Glomerular visceral epithelial cell (primary cell): Measurements from ENCODE around the gene MMP24OS.
"Not testable (repeated sequence)": the region's sequence is repeated elsewhere in the genome, so short reads cannot be mapped to it uniquely, and the experiment has no call there.

Source experiments
- DNase-seq: peaks from one replicate; pipeline ENCODE4 v3.0.0-alpha.2; 2016; ENCODE audit errors: extremely low spot score

The MMP24OS gene

DNA sequence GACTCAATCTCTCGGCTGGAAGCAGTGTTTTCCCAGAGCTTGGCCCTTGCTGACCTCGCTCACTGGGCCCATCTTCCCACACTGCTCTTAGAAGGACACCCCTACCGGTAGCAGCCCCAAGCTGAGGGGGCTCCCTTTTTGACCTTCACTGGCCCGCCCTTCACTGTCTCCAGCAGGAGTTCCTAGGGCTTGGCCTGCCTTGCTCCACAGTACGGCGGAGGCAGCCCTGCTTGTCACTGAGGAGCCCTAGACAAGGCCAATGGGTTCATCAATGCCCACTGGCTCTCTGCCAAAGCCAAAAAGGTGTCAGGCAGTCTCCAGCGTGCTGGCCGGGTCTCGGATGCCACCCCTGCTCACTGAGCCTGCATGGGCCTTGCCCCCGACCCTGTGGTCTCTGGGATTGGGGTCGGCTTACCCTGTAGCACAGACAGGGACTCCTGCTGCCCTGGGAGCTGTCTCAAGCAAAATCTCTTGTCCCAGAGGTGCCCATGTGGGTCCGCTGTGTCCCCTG lies 2.1 kb downstream of the MMP24OS start:
- no peak for DNase-seq

DNA sequence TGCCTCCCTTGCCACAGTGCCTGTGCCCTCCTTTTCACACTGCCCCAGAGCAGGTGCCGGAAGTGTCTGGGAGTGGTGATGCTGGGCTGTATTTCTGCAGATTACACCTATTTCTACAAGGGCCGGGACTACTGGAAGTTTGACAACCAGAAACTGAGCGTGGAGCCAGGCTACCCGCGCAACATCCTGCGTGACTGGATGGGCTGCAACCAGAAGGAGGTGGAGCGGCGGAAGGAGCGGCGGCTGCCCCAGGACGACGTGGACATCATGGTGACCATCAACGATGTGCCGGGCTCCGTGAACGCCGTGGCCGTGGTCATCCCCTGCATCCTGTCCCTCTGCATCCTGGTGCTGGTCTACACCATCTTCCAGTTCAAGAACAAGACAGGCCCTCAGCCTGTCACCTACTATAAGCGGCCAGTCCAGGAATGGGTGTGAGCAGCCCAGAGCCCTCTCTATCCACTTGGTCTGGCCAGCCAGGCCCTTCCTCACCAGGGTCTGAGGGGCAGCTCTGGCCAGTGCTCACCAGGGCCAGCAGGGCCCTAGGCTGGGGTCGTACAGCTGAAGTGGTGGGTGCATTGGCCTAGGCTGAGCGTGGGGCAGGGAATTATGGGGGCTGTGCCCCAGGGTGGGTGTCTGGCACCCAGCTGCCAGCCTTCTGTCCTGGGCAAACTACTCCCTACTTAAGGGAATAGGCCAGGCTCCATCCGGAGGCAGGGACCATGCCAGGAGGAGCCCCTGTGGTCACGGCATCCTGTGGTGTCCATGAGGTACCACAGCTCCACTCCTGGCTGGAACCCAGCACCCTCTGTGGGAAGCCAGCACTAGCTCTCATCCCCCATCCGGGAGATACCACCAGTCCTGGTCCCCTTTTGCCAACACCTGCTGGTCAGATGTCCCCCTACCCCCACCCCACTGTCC lies 3.5 kb downstream of the MMP24OS start:
- peak; percentile 30 for DNase-seq

DNA sequence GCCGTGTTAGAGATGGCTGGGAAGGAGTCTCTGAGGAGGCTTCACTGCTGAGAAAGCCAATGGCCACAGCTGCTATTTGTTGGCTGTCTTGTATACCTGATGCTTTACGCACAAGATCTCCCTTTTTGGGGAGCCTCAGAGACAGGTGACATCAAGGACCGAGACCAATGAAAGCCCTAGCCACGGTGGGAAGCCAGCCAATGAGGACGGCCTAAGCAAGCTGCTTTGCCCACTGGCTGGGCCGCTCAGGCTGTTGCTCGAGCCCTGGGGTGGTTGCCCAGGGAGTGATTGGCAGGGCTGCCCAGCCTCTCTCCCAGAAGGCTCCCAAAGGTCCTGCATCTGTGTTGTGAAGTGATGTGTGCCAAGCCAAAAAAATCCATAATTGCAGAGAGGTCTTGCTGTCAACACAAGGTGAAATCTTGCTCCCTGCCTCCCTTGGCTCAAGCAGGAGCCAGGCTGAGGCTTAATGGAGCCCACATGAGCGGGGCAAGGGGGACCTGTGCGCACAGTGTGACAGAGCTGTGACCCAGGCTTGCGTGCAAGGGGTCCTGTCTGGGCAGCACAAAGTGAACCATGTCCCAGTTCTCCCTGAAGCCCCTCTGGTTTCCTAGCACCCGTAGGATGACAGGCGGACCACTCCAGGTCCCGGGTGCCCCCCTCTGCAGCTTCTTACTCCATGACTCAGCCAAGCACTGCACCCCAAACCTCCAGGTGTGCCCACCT lies 4.3 kb downstream of the MMP24OS start:
- no peak for DNase-seq

DNA sequence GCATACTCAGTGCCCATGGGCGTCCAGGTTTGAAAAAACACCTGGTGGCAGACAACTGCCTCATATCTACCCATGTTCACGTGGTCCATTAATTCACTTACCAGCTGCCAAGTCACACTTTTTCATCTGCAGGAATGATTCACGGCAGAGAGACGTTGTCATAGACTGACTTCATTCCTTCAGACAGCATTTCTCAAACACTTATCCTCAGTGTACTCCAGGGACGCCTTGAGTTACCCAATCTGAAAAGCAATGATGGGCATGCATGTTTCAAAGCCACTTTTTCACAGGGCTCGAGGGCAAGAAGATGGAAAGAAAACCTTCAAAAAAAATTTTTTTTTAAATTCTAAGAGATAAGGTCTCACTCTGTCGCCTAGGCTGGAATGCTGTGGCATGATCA lies 6.0 kb downstream of the MMP24OS start:
- peak; percentile 65 for DNase-seq

DNA sequence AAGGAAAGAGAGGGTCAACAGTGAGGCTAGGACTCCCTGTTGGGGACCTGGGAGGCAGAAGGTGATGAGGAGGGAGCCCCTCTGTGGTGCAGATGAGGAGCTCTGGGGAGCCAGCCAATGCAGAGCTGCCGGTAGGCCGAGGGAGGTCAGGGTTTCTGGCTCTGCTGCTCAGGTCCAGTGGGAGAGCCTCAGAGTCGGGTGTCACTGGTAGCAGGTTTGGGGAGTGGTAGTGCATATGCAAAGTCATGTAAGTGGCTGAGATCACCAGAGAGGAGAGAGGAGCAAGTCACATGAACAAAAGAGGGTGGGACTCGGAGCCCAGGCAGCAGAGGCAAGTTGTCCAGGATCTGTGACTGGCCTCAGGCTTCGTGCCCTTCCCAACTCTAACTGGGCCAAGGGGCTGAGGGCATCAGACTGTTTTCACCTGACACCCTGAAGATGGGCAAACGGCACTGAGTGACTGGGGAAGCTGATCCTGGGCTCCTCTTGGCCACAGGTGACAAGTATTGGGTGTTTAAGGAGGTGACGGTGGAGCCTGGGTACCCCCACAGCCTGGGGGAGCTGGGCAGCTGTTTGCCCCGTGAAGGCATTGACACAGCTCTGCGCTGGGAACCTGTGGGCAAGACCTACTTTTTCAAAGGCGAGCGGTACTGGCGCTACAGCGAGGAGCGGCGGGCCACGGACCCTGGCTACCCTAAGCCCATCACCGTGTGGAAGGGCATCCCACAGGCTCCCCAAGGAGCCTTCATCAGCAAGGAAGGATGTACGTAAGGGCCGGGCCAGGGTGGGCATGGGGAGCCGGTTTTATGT lies 6.6 kb downstream of the MMP24OS start:
- peak; percentile 32 for DNase-seq

DNA sequence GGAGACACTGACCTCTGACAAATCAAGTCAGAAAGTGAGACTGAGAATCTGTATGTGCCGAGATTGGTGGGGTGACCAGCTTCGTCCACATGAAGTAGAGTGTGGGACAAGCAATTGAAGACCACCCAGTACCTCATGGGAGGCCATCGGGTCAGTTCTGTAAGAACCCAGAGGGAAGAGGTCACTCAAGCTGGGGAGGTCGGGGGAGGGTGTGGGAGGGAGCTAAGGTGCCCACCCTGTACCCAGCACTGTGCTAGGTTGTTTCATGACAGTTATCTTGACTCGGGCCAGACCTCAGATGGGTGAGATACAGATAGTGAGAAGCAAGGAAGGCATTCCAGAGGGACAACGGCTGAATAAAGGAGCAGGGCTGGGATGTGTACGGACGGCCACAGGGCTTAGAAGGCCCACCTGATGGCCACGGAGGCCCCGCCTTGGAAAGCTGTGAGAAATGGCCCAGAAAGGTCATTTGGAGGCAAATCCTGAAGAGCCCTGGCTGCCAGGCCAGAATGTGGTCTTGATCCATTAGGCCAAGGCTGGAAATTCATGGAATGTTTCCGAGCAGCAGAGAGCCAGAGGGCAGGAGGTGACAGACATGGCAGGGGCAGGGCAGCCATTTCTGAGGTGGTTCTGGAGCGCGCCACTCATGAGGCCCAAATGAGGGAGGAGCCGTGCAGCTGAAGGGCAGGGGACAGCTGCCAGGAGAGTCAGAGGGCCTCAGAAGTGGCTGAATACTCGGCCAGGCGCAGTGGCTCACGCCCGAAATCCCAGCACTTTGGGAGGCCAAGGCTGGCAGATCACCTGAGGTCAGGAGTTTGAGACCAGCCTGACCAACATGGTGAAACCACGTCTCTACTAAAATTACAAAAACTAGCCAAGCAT lies 7.7 kb downstream of the MMP24OS start:
- no peak for DNase-seq

DNA sequence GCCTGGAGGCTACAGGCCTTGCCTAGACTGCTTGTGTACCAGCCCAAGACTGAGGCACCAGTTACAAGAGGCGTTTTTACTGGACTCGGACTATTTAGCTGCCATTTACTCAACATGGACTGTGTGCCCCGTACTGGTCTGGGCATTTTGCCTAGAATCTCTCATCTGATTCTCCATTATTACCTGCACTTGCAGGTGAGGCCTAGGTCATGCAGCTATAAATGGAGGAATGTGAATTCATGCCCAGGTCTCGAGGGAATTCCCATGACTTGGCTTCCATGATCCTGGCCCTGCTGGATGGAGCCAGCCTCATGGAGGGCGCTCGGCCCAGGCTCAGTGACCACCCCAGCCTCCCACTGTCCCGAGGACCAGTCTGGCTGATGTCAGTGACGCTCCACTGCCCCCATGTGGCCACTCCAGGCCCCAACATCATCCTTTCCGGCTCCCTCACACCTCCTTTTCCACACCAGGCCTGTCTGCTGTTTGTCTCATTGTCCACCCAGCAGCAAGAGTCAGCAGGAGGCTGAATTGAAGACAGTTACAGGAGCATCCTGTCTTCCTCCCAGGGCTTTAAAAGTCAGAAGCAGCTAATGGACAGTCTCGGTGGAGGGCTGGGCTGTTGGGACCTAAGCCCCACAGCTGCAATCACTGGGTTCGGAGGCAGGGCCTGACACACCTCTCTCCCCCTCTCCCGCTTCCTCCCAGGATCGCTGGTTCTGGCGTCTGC lies 8.7 kb downstream of the MMP24OS start:
- DNase-seq: peak; percentile 81

DNA sequence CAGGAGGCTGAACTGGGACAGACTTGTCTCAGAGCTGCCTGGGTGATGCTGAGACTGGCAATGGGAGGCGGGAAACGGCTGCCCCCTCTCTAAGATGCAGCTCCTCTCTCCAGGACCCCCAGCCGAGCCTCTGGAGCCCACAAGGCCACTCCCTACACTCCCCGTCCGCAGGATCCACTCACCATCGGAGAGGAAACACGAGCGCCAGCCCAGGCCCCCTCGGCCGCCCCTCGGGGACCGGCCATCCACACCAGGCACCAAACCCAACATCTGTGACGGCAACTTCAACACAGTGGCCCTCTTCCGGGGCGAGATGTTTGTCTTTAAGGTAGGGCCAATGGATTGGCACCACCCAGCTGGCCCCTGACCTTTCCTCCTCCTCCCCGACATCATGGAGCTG lies 10.8 kb downstream of the MMP24OS start:
- DNase-seq: no peak

DNA sequence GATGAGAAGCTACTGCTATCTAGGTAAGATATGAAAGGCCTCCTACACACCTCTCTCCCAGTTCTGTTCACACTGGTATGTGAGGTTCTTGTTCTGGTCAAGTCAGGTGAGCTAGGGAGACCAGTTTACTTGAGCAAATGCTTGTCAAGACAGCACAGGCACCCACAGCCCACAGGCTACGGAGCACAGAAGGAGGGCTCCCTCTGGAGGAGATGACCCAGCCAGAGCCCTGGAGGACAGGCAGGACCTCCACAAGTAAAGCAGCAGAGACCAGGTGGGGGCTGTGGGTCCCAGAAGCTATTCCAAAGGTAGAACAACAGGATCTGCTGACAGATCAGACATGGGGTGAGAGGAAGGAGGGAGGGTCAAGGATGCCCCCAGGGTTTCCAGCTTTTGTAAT lies 13.2 kb downstream of the MMP24OS start:
- DNase-seq: peak; percentile 77

DNA sequence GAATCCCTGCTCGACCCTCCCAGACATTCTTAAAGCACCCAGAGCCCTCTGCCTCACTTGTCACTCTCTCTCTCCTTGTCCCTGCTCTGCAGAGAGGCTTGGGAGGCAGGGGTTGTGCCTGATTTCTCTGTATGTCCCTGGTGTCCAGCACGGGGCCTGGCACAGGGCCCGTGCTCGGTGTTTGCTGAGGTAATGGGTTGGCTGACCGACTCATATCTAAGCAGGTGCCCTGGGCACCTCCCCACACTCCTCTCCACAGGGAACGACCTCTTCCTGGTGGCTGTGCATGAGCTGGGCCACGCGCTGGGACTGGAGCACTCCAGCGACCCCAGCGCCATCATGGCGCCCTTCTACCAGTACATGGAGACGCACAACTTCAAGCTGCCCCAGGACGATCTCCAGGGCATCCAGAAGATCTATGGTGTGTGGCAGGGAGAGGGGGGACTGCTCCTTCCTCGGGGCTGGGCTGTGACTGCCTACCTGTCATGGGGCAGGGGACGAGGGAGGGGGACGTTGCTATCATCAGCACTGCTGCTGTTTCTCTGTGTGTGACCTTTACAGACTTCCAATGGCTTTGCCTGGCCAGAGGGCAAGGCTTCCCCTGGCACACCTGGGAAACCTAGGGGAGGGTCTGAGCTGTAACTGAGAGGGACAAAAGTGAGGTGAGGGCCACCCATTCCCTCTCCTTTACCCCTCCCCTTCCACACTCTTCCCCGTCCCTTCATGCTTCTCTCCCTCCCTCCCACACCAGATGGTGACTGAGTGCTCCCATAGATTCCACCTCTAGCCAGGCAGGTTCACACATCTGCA lies 14.2 kb downstream of the MMP24OS start:
- DNase-seq: peak; percentile 93

DNA sequence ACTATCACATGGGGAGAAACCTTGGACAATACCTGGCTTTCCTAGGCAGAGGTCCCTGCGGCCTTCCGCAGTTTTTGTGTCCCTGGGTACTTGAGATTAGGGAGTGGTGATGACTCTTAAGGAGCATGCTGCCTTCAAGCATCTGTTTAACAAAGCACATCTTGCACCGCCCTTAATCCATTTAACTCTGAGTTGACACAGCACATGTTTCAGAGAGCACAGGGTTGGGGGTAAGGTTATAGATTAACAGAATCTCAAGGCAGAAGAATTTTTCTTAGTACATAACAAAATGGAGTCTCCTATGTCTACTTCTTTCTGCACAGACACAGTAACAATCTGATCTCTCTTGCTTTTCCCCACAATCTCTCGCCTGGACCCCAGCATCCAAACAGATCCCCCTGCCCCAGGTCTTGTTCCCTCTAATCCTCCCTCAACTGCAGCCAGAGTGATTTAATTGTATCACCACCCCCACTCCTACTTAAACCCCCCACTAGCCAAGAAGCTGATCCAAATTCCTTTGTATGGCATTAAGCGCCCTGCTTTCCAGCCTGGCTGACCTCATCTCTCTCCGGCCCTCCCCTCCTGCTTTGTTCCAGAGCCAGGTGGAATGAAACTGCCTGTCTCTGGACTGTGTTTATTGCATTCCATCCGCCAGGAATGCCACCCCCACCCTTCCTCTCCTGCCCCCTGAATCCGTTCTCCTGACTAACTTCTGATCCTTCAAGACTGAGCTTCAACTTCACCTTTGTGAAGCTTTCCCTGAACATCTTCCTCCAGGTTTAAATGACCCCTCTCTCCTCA lies 15.0 kb downstream of the MMP24OS start:
- peak; percentile 99 for DNase-seq

DNA sequence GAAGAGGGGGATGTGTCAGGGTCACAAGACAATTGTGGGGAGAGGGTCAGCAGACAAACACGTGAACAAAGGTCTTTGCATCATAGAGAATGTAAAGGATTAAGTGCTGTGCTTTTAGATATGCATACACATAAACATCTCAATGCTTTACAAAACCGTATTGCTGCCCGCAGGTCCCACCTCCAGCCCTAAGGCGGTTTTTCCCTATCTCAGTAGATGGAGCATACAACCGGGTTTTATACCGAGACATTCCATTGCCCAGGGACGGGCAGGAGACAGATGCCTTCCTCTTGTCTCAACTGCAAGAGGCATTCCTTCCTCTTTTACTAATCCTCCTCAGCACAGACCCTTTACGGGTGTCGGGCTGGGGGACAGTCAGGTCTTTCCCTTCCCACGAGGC lies 15.6 kb downstream of the MMP24OS start:
- not testable (repeated sequence) for DNase-seq

DNA sequence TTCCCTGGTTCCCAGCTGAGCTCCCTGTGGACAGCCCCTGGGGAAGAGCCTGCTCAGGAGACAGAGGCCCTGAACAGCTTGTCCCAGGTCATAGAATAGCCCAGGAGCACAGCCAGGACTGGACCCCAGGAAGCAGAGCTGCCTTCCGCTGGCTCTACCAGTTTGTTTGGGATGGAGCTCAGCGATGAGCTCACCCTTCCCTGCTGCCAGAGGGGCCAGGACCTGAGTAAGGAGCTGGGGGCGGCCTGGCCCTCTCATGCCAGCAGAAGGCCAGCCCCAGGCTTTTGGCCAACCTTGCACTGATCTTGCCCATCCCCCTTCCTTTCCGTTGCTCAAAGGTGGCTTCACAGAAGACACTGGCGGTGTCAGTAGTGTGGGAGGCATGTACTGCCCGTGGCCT lies 17.5 kb downstream of the MMP24OS start:
- no peak for DNase-seq

DNA sequence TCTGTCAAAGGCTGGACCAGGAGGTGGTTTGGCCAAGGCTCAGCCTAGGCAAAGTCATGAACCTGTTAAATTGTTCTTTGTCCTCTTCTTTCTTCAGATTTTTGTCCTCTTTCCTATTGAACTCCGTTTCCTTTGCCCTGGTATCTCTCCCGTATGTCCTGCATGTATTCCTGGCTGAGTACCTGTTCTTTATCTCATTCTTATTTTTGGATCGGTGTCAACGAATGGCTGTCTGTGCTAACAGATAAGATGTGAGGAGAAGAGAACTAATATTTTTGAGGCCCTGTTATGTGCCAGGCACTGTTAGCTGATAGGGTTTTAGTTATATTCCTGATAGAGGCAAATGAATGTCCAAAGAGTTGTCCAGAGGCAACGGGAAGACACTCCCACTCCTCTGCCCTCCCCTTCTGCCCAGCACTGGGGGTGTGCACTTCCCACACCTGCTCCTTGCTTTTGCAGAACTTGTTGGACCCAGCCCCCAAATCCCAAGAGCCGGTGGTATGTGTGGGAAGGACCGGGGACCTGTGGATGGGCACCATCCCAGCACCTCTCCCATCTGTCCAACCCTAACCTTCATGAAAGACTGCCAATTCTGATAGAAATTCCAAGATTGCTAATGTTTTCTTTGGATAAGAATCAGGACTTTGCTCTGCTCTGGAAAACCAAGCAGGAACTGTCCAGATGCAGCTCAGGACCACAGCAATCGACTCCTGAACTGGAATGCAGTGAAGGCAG lies 20.6 kb downstream of the MMP24OS start:
- peak; percentile 74 for DNase-seq

DNA sequence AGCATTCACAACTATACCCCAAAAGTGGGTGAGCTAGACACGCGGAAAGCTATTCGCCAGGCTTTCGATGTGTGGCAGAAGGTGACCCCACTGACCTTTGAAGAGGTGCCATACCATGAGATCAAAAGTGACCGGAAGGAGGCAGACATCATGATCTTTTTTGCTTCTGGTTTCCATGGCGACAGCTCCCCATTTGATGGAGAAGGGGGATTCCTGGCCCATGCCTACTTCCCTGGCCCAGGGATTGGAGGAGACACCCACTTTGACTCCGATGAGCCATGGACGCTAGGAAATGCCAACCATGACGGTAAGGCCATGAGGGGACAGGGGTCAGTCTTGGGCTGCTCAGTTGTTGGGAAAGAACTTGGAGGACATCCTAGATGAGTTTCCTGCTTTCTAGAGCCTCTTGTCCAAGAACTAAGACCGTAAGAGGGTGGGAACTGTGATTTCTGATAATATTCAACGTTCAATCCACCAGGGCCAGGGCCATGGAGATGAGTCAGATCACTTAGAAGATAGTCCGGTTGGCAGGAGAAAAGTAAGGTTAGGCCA lies 23.4 kb downstream of the MMP24OS start:
- no peak for DNase-seq

DNA sequence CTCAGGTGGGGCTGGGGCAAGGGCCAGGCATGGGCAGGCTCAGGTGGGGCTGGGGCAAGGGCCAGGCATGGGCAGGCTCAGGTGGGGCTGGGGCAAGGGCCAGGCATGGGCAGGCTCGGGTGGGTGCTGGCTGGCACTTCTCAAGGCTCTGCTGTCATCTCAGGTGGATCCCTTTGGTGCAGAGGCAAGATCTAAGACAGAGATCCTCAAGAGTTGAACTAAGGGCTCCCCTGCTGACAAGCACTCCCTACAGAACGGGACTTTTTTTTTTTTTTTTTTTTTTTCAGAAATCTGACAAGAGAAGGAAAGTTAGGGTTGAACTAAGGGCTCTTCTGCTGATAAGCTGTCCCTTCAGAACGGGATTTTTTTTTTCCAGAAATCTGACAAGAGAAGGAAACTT lies 24.9 kb downstream of the MMP24OS start:
- DNase-seq: no peak

DNA sequence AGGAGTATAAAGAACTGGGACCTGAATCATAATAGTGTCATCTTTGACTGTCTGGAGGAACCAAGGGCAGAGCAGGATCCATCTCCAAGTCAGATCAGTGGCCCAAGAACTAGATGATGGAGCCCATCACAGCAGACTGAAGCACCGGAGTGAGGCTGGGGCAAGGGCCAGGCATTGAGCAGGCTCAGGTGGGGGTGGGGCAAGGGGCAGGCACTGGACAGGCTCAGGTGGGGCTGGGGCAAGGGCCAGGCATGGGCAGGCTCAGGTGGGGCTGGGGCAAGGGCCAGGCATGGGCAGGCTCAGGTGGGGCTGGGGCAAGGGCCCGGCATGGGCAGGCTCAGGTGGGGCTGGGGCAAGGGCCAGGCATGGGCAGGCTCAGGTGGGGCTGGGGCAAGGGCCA lies 25.3 kb downstream of the MMP24OS start:
- not testable (repeated sequence) for DNase-seq

DNA sequence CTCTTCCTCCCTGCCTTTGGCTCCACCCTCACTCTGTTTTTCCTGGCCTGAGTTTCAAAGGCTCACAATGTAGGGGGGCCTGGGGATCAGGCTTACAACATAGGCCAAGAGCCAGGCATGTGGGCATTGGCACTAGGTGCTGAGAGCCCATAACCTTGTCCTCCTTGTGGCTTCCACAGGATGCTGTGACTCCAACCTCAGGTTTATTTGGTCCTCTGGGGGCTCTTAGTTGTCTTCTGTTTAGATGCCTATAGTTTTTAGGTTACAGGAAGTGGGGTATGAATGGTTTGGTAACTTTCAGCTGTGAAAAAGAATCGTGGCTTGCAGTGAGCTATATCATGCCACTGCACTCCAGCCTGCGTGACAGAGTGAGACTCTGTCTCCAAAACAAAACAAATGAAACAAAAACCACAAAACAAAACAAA lies 25.9 kb downstream of the MMP24OS start:
- no peak for DNase-seq
